Suppressor macrophage treated with lipopolysaccharide for 1 hour (primary cell): ENCODE results near the gene BCOR.

ENCODE experiments used
- DNase-seq, 3 donors: peaks; one replicate each; pipeline ENCODE4 v3.0.0-alpha.2; 2020 to 2022

The BCOR gene

GRCh38 chrX:40098264-40099054 is 701 bp upstream of the BCOR start:
- peak; percentile 51 to 67 (median 52) for DNase-seq

DNA sequence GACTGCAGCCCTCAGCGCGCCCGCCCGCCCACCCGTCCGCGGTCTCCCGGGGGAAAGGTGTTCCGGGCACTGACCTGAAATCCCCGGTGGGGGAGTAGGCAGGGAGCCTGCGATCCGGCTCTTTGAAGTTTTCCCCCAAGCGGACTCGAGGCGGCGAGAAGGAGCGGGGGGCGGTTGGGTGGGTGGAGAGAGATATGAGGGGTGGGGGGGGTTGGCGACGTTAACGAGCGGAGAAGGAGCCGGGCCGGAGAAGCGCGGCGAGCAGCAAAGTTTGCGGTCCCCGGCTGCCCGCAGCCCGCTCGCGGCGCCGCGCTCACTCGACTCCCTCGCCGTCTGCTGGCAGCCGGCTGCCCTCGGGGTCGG is 636 bp downstream of the BCOR start:
- DNase-seq, result peak in 1 of 3 donors; percentile 38

DNA sequence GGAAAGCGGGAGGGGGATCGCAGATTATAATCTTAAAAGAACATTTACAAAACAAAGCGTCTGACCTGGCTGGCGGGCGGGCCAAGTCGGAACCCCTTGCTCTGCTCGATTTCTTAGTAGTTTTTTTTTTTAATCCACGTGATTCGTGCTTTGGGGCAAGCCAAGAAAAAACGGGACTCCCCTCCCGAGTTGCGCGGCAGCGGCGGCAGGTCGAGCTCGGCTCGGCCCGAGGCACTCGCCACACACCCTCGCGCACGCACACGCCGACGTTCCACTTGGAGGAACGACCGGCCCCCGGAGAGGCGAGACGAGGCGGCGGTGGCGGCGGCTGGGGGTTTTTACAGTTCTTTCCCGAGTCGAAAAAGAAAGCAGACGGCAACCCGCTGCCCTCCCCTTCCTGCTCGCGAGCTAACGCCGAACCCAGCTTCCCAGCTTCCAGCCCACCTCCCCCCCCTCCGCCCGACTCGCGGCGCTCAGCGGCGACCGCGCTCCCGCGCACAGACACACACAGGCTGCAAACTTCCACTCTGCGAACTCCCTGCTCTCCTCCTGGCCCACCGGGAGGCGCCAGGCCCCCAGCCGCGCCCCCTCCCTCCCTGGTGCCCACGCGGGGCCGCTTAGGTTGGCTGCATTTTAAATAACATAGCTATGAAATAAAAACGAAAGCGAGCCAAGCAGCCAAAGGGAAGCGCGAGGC is 1.2 kb downstream of the BCOR start:
- DNase-seq, result peak; percentile 75 to 91 (median 87)

GRCh38 chrX:40095583-40096394 is 2.0 kb downstream of the BCOR start:
- peak; percentile 65 to 77 (median 72) for DNase-seq

DNA sequence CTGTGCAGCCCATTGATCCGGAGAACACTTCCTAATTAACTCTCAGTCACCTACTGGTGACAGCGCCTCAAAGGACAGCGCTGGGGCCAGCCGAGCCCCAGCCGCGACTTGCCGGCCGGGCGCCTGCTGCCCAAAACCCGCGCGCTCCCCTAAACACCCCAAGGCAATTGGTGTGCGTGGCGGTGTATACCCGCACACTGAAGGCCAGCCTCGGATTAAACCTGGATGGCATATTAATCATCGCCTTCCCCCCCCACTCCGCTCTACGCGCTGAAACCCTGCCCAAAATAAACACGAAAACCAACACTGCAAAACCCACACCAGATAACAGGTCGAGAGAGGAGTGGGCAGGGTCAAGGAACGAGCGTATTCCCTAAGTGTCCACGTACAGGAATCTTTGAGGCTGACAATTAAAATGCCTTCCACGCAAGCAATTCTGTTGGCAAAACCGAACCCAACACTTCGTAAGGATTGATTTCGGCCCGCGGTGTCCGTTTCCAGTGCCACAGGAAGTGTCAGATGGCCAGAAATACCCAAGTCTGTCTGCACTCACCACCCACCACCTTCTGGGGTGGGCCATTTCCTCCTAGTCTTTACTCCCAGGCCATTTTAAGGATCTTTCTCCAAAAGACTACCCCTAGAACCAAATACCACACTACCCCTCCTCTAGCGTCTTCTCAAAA is 2.7 kb downstream of the BCOR start:
- peak in 2 of 3 donors; percentile 44 to 51 for DNase-seq

GRCh38 chrX:40094041-40094899 is 3.5 kb downstream of the BCOR start:
- peak; percentile 50 to 57 (median 50) for DNase-seq

GRCh38 chrX:40093586-40093985 is 4.2 kb downstream of the BCOR start:
- no peak for DNase-seq

GRCh38 chrX:40092808-40093435 is 4.8 kb downstream of the BCOR start:
- DNase-seq, result no peak

- DNase-seq, result no peak
Measured at GRCh38 chrX:40091691-40092421, 5.9 kb downstream of the BCOR start.

- no peak for DNase-seq
Measured at GRCh38 chrX:40090961-40091360, 6.8 kb downstream of the BCOR start.

GRCh38 chrX:40090050-40090804 is 7.5 kb downstream of the BCOR start:
- DNase-seq, result peak in 1 of 3 donors; percentile 46

- no peak for DNase-seq
Measured at GRCh38 chrX:40088803-40089540, 8.8 kb downstream of the BCOR start.

- DNase-seq, result no peak
Measured at GRCh38 chrX:40088299-40088625, 9.5 kb downstream of the BCOR start.

DNA sequence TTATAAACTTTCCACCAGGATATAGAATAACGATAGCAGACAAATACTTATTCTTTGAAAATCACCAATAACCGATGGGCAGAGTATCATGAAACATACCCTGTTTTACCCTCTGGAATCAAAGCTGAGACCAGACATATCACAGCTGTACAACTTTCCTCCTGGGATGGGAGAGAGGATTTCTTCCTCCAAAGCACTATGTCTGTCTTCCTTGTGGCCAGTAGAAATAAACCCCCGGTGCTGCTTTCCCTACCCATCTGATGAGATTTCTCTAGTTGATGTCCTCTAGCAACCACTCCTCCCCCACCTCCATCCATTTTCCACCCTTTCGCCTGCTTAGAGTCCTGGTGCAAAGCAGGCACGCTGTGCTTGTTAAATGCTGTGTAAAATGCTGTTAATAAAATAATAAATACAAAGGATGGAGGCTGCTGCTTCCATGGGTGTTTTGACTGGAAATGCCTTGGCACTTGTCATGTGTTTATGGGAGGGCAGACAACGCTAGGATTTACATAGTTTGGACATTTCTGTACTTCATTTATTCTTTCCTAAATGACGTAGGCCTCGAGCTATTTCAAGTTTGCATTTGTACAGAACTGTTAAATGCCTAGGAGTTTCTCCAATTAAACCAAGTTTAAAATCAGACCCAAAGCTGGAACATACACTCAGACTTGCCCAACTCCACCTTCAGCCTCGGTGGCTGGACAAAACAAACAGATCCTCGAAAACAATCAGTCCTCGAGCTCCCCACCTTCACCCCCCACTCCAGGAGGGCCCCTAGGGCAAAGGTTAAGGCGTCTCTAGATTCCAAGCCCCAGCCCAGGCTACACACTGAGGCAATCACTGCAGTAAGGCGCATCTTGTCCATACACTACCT is 10.1 kb downstream of the BCOR start:
- no peak for DNase-seq

DNA sequence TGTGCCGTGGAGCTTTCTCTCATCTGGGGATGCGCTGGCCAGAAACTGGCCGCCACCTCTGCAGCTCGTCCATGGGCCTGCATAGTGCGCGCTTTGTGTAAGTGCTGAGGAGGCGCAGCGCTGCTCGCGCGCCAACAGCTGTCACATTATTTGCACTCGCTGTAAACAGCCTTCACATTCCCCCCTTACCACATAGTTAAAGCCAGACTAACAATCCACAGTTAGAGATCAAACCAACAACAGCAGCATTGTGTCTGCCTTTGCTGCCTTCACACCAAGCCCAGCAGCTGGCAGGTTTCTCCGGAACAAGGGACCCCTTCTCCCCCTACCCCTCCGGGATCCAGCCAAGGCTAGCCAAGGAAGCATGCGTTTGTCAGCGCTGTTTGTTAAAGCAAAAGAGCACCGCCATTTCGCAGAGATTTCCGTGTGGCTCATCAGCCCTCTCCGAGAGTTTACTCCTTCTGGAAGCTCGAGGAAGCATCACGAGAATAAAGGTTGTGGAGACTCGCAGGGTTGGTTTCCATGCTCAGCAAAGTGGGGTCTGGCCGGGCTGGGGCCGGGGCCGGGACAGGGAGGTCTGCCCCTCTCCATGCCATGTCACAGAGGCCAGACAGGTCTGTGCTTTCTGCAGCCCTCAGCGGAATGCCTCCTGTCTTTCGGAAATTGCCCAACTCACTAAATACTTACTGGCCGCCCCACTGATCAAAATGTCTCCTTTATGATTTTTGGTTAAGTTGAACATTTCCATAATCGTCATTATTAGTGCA is 11.0 kb downstream of the BCOR start:
- no peak for DNase-seq

- no peak for DNase-seq
Measured at GRCh38 chrX:40085714-40086113, 12.0 kb downstream of the BCOR start.

DNA sequence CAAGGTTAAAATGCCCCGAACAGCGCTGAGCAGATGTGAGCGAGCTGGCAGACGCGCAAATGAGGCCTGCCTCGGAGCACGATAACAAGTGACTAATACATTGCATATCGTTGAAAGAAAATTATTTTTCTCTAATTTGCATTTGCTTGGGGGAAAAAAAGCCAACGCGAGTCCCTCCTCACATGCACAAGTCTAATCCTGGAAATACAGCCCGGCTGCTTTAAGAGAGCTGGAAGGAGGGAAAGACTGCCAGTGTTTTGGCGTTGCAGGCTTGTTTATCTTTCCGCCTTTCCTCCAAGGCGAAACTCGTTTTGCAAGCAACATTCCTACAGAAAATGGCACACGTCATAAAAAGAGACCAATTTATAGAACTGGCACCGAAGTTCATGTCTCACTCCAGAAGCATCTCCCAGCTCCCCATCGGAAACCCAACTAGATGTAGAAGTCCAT is 12.6 kb downstream of the BCOR start:
- DNase-seq, result no peak
